ENCODE measurements around the gene CNST. TPM values are rescaled to one million over a fixed set of nuclear protein-coding genes. Genes with fewer than 3 reads are reported as not detected.

The CNST gene
- total and polyA plus RNA-seq, 2 of the 13 experiments (the other 11 are each of a cell fraction or from before 2014, with no cell fraction given): 6.3 to 12.4 TPM

- TF ChIP-seq PAXIP1 (CRISPR knock-in tag; conservative IDR thresholded peaks at IDR 0.05): peak; percentile 98
- peak; percentile 95 for TF ChIP-seq HMG20A (CRISPR knock-in tag; IDR thresholded peaks at IDR 0.05; ENCODE audit: borderline replicate concordance)
- TF ChIP-seq DNMT1 (CRISPR knock-in tag; IDR thresholded peaks at IDR 0.05): no peak
- no peak; the same call in 1 of the 2 replicates for TF ChIP-seq PHF8 (CRISPR knock-in tag; IDR thresholded peaks at IDR 0.05)
- TF ChIP-seq NFAT5 (CRISPR knock-in tag; IDR thresholded peaks at IDR 0.05): no peak
- TF ChIP-seq HBP1 (CRISPR knock-in tag; IDR thresholded peaks at IDR 0.05; ENCODE audit: low read depth): no peak; the same call in 1 of the 2 replicates
- peak; percentile 91 for TF ChIP-seq BCL6 (CRISPR knock-in tag; IDR thresholded peaks at IDR 0.05)
- TF ChIP-seq CENPBD1 (CRISPR knock-in tag; IDR thresholded peaks at IDR 0.05; ENCODE audit: borderline replicate concordance, low read depth): no peak
- no peak for TF ChIP-seq ZHX2 (IDR thresholded peaks at IDR 0.05; ENCODE audit: low read depth)
- TF ChIP-seq ZHX2 (CRISPR knock-in tag; IDR thresholded peaks at IDR 0.05; ENCODE audit: borderline replicate concordance): no peak
- no peak for TF ChIP-seq PAX8 (CRISPR knock-in tag; IDR thresholded peaks at IDR 0.05; ENCODE audit: borderline replicate concordance)
- TF ChIP-seq ZNF3 (CRISPR knock-in tag; IDR thresholded peaks at IDR 0.05): peak; percentile 61; the same call in 1 of the 2 replicates
Measured at GRCh38 chr1:246583448-246584185, 17.4 kb downstream of the CNST start (continued).

All from HepG2 (cell line).